CD4-positive, alpha-beta memory T cell (primary cell): ENCODE results near the gene OR13D1. TPM values are rescaled to one million over a fixed set of nuclear protein-coding genes. Genes with fewer than 3 reads are reported as not detected.
"Not testable (repeated sequence)": the region's sequence is repeated elsewhere in the genome, so short reads cannot be mapped to it uniquely, and the experiment has no call there.

ENCODE experiments used
- CTCF ChIA-PET: fragments of 350-600 bp; sonication (Branson Sonifier 250); formaldehyde crosslinking; loops from one replicate; lab custom pipeline; 2021; ENCODE audit warnings: inconsistent platforms; ENCODE audit not compliant: partially characterized antibody; lab: Charles Lee
- POLR2A ChIA-PET: fragments of 350-600 bp; sonication (Branson Sonifier 250); formaldehyde crosslinking; loops from one replicate; lab custom pipeline; 2021; ENCODE audit not compliant: partially characterized antibody; lab: Charles Lee
- DNase-seq, 5 donors: peaks; one replicate each; pipeline versions ENCODE4 v3.0.0 to v3.0.0-alpha.2; 2020 to 2022; ENCODE audit warnings: mixed read lengths in 1 of 5
- H3K27ac ChIP-seq: one replicate; pipeline ENCODE4 v1.7.0; 2013; ENCODE audit warnings: low read depth, low read length
- H3K27me3 ChIP-seq: 2 replicates; pipeline ENCODE4 v1.7.0; 2013; ENCODE audit warnings: mild to moderate bottlenecking, low read length, moderate library complexity; ENCODE audit not compliant: insufficient read depth
- H3K36me3 ChIP-seq: 2 replicates; pipeline ENCODE4 v1.7.0; 2013; ENCODE audit warnings: mild to moderate bottlenecking, low read length, moderate library complexity; ENCODE audit not compliant: insufficient read depth
- H3K4me1 ChIP-seq: 2 replicates; pipeline ENCODE4 v1.7.0; 2013; ENCODE audit warnings: mild to moderate bottlenecking, low read length, moderate library complexity; ENCODE audit not compliant: insufficient read depth
- H3K4me3 ChIP-seq, 2 donors: one replicate each; pipeline ENCODE4 v1.7.0; 2013; ENCODE audit warnings: low read length in 2 of 2, mild to moderate bottlenecking in 1 of 2
- H3K9me3 ChIP-seq, 2 donors: one replicate each; pipeline ENCODE4 v1.7.0; 2013; ENCODE audit warnings: low read length in 2 of 2, control low read depth in 1 of 2; ENCODE audit not compliant: control insufficient read depth in 1 of 2
- H3K27ac Mint-ChIP-seq, 7 donors: one replicate each; pipeline ENCODE4 v1.8.0; 2020 to 2021; ENCODE audit warnings: mixed read lengths in 7 of 7, mild to moderate bottlenecking in 6 of 7, inconsistent platforms in 3 of 7, moderate library complexity in 3 of 7
- H3K27me3 Mint-ChIP-seq, 2 donors: one replicate each; pipeline ENCODE4 v1.8.0; 2020 to 2021; ENCODE audit warnings: mixed read lengths in 2 of 2
- H3K36me3 Mint-ChIP-seq, 2 donors: one replicate each; pipeline ENCODE4 v1.8.0; 2020 to 2021; ENCODE audit warnings: mixed read lengths in 2 of 2, inconsistent platforms in 1 of 2, mild to moderate bottlenecking in 1 of 2
- H3K4me1 Mint-ChIP-seq, 4 donors: one replicate each; pipeline ENCODE4 v1.8.0; 2020 to 2021; ENCODE audit warnings: mixed read lengths in 4 of 4, mild to moderate bottlenecking in 1 of 4
- H3K4me3 Mint-ChIP-seq, 8 donors: one replicate each; pipeline ENCODE4 v1.8.0; 2020 to 2021; ENCODE audit warnings: mixed read lengths in 8 of 8, mild to moderate bottlenecking in 7 of 8, moderate library complexity in 6 of 8, inconsistent platforms in 3 of 8
- H3K9me3 Mint-ChIP-seq, 8 donors: one replicate each; pipeline ENCODE4 v1.8.0; 2020 to 2021; ENCODE audit warnings: mixed read lengths in 8 of 8, mild to moderate bottlenecking in 5 of 8, inconsistent platforms in 3 of 8, moderate library complexity in 1 of 8
- intact Hi-C: fragments of 100-400 bp; cut with micrococcal nuclease; formaldehyde crosslinking; loops from one replicate; pipeline ENCODE4 v1.15.1; 2023
- polyA plus RNA-seq, 2 donors: library from polyadenylated mRNA; unstranded; fragments of 300-500 nt; fragmentation: Illumina TruSeq; gene quantifications; one replicate each; pipeline ENCODE4 v1.2.3, GENCODE V29; 2021
- total RNA-seq, 2 experiments: library from RNA; stranded (reverse); gene quantifications; one replicate each; pipeline ENCODE4 v1.2.3, GENCODE V29; 2021

OR13D1 gene, protein sequence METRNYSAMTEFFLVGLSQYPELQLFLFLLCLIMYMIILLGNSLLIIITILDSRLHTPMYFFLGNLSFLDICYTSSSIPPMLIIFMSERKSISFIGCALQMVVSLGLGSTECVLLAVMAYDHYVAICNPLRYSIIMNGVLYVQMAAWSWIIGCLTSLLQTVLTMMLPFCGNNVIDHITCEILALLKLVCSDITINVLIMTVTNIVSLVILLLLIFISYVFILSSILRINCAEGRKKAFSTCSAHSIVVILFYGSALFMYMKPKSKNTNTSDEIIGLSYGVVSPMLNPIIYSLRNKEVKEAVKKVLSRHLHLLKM
- not detected for total RNA-seq
- not detected for polyA plus RNA-seq

GRCh38 chr9:104694218-104694617, at the start of gene OR13D1:
Gene OR13D1 (plus strand): TSS chr9:104694518. CDS start chr9:104694518, 0 bp downstream.
- intact Hi-C loops, result no loop called here
- H3K36me3 Mint-ChIP-seq, result no peaks in the 10 kb centered on the region
- Histone ChIP-seq H3K27ac (no peak within 1 kb of the TSS), H3K4me1 (no peaks in the 10 kb centered on the region), H3K9me3 (no peaks in the 10 kb centered on the region), H3K27me3 (no peaks in the 10 kb centered on the region), H3K36me3 (no peaks in the 10 kb centered on the region), H3K4me3 (no peak within 1 kb of the TSS)
- no peak within 1 kb of the TSS for H3K4me3 Mint-ChIP-seq
- no peaks in the 10 kb centered on the region for H3K4me1 Mint-ChIP-seq
- H3K27me3 Mint-ChIP-seq, result no peaks in the 10 kb centered on the region
- no peaks in the 10 kb centered on the region for H3K9me3 Mint-ChIP-seq
- ChIA-PET POLR2A (no interaction called here), CTCF (no interaction called here)
- H3K27ac Mint-ChIP-seq, result no peak within 1 kb of the TSS
- DNase-seq, result no peak

DNA sequence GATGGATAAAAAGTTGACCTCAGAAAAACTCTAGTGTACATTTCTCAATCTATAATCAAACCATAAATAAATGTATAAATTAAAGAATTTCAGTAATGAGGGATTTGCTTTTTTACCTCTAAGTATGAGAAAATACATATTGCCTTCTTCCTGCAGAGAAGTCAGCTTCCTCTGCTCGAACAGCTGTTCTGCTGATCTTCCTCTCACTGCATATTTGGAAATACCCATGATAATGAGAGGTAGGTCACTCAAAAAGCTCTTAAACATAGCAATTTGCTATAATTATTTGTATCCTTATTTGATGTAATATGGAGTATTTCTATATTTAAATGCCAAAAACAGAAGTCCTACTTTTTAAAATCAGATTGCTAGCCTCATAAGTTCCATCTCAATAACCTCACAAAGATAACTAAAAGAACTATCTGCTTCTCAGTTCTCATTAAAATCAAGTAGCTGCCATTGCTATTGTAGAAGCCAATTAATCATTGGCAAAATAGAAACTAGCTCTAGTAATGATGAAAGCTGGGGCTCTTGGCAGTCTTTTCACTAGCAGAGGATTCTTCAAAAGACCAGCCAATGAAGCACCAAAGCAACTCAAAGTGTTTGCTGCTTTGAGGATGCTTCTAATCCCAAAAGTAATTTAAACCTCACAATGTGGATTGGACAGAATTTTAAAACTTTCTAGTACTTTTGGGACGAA, 35.7 kb upstream of the OR13D1 start:
- H3K27ac ChIP-seq, result no peak overlapping the region
- H3K4me3 ChIP-seq, result no peak overlapping the region
- ChIA-PET CTCF (no interaction called here), POLR2A (no interaction called here)
- Mint-ChIP-seq H3K27ac (no peak overlapping the region), H3K36me3 (no peaks in the 10 kb centered on the region), H3K9me3 (peaks cover 0 to 2% (median under 1%) of the 10 kb centered on the region in 8 donors), H3K27me3 (no peaks in the 10 kb centered on the region), H3K4me3 (no peak overlapping the region), H3K4me1 (no peaks in the 10 kb centered on the region)
- DNase-seq, result no peak
- H3K36me3 ChIP-seq, result no peaks in the 10 kb centered on the region
- H3K4me1 ChIP-seq, result no peaks in the 10 kb centered on the region
- intact Hi-C loops, result no loop called here
- no peaks in the 10 kb centered on the region for H3K9me3 ChIP-seq
- no peaks in the 10 kb centered on the region for H3K27me3 ChIP-seq

GRCh38 chr9:104675611-104676010, 18.7 kb upstream of the OR13D1 start:
- H3K9me3 ChIP-seq, result no peaks in the 10 kb centered on the region
- intact Hi-C loops, result no loop called here
- Mint-ChIP-seq H3K4me3 (no peak overlapping the region), H3K27ac (no peak overlapping the region), H3K27me3 (peaks cover 0 to 3% of the 10 kb centered on the region in 2 donors), H3K9me3 (peaks cover 0 to 2% (median 0%) of the 10 kb centered on the region in 8 donors), H3K4me1 (no peaks in the 10 kb centered on the region), H3K36me3 (no peaks in the 10 kb centered on the region)
- no peaks in the 10 kb centered on the region for H3K36me3 ChIP-seq
- no peak for DNase-seq
- ChIA-PET CTCF (no interaction called here), POLR2A (no interaction called here)
- H3K27me3 ChIP-seq, result no peaks in the 10 kb centered on the region
- no peaks in the 10 kb centered on the region for H3K4me1 ChIP-seq
- H3K4me3 ChIP-seq, result no peak overlapping the region
- H3K27ac ChIP-seq, result no peak overlapping the region

GRCh38 chr9:104682642-104683041, 11.7 kb upstream of the OR13D1 start:
- peaks cover 0 to 7% (median 3%) of the 10 kb centered on the region in 4 donors for H3K4me1 Mint-ChIP-seq
- CTCF ChIA-PET, result no interaction called here
- intact Hi-C loops, result no loop called here

GRCh38 chr9:104686081-104686480, 8.2 kb upstream of the OR13D1 start:
- Mint-ChIP-seq H3K4me3 (no peak overlapping the region), H3K27me3 (no peaks in the 10 kb centered on the region), H3K9me3 (no peaks in the 10 kb centered on the region), H3K36me3 (no peaks in the 10 kb centered on the region), H3K4me1 (peaks cover 0 to 7% (median 3%) of the 10 kb centered on the region in 4 donors), H3K27ac (no peak overlapping the region)
- CTCF ChIA-PET, result no interaction called here
- DNase-seq, result no peak
- no peak overlapping the region for H3K4me3 ChIP-seq
- H3K4me1 ChIP-seq, result no peaks in the 10 kb centered on the region
- no peaks in the 10 kb centered on the region for H3K36me3 ChIP-seq
- no peaks in the 10 kb centered on the region for H3K27me3 ChIP-seq
- H3K9me3 ChIP-seq, result no peaks in the 10 kb centered on the region
- no peak overlapping the region for H3K27ac ChIP-seq
- intact Hi-C loops, result no loop called here
- POLR2A ChIA-PET, result no interaction called here

More at GRCh38 chr9:104682642-104683041, 11.7 kb upstream of the OR13D1 start:
- H3K9me3 ChIP-seq, result no peaks in the 10 kb centered on the region
- Mint-ChIP-seq H3K27me3 (no peaks in the 10 kb centered on the region), H3K4me3 (no peak overlapping the region), H3K9me3 (no peaks in the 10 kb centered on the region), H3K27ac (no peak overlapping the region), H3K36me3 (no peaks in the 10 kb centered on the region)
- no peaks in the 10 kb centered on the region for H3K4me1 ChIP-seq
- DNase-seq, result peak in 2 of 5 donors; percentile 3 to 5
- H3K4me3 ChIP-seq, result no peak overlapping the region
- POLR2A ChIA-PET, result no interaction called here
- H3K36me3 ChIP-seq, result no peaks in the 10 kb centered on the region
- H3K27ac ChIP-seq, result no peak overlapping the region
- H3K27me3 ChIP-seq, result no peaks in the 10 kb centered on the region

- Mint-ChIP-seq H3K4me1 (no peaks in the 10 kb centered on the region), H3K27me3 (no peaks in the 10 kb centered on the region), H3K4me3 (no peak overlapping the region), H3K9me3 (peaks cover 0 to 6% (median 2%) of the 10 kb centered on the region in 8 donors), H3K36me3 (peaks cover 0 to 3% of the 10 kb centered on the region in 2 donors), H3K27ac (no peak overlapping the region)
- H3K9me3 ChIP-seq, result no peaks in the 10 kb centered on the region
- no peak overlapping the region for H3K4me3 ChIP-seq
- H3K4me1 ChIP-seq, result no peaks in the 10 kb centered on the region
- POLR2A ChIA-PET, result no interaction called here
- H3K36me3 ChIP-seq, result no peaks in the 10 kb centered on the region
- no peak for DNase-seq
- CTCF ChIA-PET, result no interaction called here
- no peak overlapping the region for H3K27ac ChIP-seq
- no peaks in the 10 kb centered on the region for H3K27me3 ChIP-seq
- intact Hi-C loops, result no loop called here
Observed at GRCh38 chr9:104700306-104700705, 6.0 kb downstream of the OR13D1 start.

DNA sequence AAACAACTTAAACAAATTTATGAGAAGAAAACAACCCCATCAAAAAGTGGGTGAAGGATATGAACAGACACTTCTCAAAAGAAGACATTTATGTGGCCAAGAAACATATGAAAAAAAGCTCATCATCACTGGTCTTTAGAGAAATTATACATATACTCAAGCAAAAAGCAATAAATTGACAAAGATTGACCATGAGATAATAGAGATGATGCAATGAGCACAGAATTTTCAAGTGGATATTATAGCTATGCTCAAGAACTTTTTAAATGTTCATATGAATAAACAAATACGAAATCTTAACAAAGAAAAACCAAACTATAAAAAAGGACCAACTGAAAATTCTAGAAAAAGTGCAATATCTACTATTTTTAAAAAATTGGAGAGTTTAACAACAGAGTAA, 14.4 kb downstream of the OR13D1 start:
- H3K4me3 Mint-ChIP-seq, H3K27ac Mint-ChIP-seq, DNase-seq, H3K4me1 ChIP-seq, H3K27ac ChIP-seq, H3K27me3 ChIP-seq, H3K36me3 Mint-ChIP-seq, H3K9me3 ChIP-seq, H3K4me3 ChIP-seq, H3K27me3 Mint-ChIP-seq, intact Hi-C loops, CTCF ChIA-PET, H3K4me1 Mint-ChIP-seq, H3K36me3 ChIP-seq, POLR2A ChIA-PET: not testable (repeated sequence)
- peaks cover 0 to 17% (median 9%) of the 10 kb centered on the region in 8 donors for H3K9me3 Mint-ChIP-seq
